Left renal cortex interstitium (tissue), 4 donors: ENCODE measurements around the gene MRPS17. TPM values are rescaled to one million over a fixed set of nuclear protein-coding genes. Genes with fewer than 3 reads are reported as not detected.
A peak's percentile ranks its signal among the peaks of the same experiment; 100 is the strongest.
"Not testable (repeated sequence)": the region's sequence is repeated elsewhere in the genome, so short reads cannot be mapped to it uniquely, and the experiment has no call there.

Experiments used
- DNase-seq, 4 donors: peaks; one replicate each; pipeline ENCODE4 v3.0.0-alpha.2; 2013; ENCODE audit warnings: low read depth in 4 of 4, low spot score in 2 of 4, missing footprints in 1 of 4
- polyA plus RNA-seq, 4 donors: library from polyadenylated mRNA; unstranded; fragments of 120-200 nt; gene quantifications; one replicate each; pipeline ENCODE4 v1.2.1, GENCODE V29; 2013; ENCODE audit not compliant: insufficient read length in 4 of 4

The MRPS17 gene
- 10 to 100 TPM; 15.8 to 21.2 (median 17.2) TPM for polyA plus RNA-seq

DNA sequence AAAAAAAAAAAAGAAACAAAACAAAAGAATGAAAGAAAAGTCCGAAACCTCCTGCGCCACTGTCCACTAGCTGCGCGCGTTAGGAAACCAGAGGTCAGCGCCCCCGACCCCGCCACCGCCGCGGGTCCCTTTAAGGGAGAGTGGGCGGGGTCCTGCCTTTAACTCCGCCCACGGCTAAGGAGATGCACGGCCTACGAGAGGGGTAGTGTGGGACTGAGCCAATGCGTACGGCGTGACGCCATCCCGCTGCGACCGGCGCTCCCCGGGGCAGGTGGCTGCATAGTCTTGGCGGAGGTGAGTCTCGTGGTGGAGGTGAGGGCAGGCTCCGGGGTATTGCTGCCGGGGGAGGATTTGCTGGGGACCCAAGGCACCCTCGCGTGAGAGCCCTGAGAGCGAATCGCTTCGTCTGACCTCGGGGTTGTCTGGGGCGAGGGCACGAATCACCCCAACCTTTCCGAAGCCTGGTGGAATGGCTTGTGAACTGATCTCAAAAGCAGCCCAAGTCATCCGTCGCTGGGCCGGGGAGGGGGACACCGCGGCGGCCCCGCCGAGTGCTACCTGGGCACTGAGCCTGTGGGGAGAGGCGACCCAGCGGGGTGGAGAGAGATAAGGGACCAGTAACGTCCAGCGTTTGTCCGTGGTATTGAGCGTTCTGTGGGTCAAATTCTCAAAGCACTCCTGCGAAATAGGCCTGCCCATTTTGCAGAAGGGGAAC lies at the start of gene MRPS17:
Gene MRPS17, plus strand, starts transcription at position 241 of the 715 bp plus-strand sequence. CDS start 1,319 bp downstream, outside the sequence.
- DNase-seq: peak; percentile 48 to 82 (median 70)

DNA sequence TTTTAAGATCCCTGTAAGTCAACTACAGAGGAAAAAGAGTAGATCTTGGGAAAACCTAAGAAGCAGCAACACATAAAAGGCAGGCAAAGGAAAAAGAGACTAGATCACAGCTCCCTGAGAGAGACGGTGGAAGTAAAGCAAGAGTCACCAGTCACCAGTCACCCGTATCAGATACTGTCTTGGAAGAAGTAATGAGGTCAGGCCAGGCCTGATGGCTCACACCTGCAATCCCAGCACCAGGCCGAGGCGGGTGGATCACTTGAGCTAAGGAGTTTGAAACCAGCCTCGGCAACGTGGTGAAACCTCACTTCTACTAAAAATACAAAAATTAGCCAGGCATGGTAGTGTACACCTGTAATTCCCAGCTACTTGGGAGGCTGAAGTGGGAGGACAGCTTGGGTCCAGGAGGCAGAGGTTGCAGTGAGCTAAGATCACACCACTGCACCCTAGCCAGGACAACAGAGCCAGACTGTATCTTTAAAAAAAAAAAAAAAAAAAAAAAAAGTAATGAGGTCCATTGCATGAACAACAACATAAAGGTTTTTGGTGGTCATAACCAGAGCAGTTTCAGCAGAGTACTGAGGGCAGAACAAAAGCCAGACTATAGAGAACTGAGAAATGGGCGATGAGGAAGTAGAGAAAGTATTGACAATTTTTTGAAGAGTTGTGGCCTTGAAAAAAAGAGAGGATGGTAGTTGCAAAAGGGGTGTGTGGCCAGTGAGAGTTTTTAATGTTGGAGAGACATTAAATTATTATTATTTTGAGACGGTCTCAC lies 47.5 kb upstream of the MRPS17 start:
- DNase-seq: no peak

DNA sequence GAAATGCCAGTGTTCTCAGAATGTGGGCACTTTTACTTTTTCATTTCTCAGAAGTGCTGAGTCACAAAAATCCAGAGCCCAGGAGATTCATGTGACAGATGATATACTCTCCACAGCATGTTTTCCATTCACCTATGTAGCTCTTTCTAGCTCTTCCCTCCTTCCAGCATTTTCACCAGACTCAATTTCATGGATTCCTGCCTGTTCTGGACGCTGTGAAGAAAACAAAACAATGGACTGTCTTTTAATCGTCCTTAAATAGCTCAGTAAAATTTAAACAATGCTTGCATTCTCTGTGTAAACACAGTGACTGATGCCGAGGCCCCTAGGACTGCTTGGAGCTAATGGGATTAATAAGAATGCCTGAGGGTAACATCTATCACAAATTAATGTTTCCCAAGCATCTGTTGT lies 38.9 kb upstream of the MRPS17 start:
- DNase-seq: no peak

DNA sequence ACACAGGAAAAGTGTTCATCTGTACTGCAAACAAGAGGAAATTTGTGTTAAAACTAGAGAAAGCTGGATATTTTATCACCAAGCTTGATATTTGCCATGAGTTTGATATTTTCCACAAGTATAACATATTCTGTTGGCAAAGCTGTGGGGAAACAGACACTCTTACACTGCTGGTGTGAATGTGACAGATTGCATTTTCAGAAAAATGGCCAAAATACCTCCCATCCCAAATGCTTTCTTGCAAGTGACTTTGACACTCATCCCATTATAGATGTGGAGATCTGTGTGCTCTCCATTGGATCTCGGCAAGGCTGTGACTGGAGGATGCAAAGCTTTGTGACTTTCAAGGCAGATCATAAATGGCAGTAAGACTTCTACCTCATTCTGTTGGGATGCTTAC lies 33.9 kb upstream of the MRPS17 start:
- DNase-seq: no peak

DNA sequence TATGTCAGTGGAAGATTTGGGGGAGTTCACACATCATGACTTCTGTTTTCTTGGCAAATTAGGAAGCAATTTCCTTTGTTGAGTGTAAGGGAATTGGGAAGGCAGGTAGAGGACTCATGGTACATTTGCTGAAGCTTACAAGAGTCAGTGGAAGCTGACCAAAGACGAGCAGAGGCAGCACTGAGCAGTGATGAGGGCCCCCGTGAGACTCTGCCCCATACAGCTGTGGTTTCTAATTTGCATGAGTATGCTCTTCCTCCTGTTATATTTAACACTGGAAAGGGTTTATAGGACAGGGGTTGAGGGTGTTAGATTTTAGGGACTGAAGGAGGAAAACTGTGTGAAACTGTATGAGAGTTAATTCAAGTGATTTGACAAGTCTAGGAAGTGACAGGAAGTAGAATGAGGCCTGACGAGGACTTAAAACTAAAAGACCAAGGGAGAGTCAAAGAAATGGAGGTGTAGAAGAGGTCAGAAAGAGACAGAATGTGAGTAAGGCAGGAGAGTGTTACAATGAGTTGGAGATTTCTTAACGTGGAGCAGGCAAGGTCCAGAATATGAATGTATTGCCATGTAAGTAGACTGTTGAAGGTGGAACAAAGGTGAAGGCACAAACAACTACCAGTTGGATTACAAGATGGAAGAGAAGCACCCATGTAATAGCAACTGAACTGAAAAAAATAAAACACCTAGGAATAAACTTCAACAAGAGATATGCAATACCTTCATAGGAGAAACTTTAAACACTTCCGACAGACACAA lies 23.5 kb upstream of the MRPS17 start:
- DNase-seq: no peak

DNA sequence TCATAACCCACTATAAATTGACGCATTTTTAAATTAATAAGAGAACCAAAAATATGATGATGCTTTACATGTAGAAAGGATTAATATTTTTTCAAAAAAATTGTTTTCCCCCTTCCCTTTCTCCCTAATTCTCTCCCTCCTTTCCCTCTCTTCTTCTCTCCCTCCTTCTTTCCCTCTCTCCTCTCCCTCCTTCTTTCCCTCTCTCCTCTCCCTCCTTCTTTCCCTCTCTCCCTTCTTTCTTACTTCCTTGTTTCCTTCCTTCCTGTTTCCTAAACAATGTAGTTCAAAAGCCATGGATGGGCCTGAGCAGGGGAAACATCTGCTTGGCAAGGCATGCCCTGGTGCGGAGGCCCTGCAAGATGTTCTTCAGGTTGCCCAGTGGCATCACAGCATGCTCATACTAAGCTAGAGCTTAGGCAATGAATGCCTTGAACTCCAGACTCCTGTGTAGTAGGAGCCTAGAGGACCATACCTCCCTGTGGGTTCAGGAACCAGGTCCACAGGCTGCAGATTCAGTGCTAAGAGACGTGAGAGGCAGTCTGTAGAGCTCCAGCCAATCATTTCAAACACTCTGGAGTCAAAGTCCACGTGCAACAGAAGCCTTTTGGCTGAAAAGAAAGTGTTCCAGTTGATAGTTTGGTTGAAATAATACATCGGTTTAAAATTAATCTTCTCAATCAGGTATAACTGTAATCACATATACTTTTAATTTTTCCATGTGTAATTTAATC lies 20.1 kb upstream of the MRPS17 start:
- DNase-seq: no peak

DNA sequence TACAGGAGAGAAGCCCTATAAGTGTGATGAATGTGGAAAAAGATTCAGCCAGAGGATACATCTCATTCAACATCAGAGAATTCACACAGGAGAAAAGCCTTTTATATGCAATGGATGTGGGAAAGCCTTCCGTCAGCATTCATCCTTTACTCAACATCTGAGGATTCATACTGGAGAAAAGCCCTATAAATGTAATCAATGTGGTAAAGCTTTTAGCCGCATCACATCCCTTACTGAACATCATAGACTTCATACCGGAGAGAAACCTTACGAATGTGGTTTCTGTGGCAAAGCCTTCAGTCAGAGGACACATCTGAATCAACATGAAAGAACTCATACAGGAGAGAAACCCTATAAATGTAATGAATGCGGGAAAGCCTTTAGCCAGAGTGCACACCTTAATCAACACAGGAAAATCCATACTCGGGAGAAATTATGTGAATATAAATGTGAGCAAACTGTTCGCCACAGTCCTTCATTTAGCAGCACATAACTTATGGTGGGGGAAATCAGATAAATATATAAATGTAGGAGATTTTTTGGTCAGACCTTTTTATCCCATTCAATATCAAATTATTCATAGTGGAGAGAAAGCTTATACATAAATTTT lies 12.1 kb upstream of the MRPS17 start:
- DNase-seq: no peak

DNA sequence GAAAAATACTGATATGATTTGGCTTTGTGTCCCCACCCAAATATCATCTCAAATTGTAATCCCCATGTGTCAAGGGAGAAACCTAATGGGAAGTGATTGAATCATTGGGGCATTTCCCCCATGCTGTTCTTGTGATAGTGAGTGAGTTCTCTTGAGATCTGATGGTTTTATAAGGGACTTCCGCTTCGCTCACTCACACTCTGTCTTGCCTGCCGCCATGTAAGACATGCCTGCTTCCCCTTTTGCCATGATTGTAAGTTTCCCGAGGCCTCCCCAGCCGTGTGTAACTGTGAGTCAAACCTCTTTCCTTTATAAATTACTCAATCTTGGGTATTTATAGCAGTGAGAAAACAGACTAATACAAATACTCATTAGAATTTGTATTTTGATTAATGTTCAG lies 5.1 kb upstream of the MRPS17 start:
- DNase-seq: no peak

DNA sequence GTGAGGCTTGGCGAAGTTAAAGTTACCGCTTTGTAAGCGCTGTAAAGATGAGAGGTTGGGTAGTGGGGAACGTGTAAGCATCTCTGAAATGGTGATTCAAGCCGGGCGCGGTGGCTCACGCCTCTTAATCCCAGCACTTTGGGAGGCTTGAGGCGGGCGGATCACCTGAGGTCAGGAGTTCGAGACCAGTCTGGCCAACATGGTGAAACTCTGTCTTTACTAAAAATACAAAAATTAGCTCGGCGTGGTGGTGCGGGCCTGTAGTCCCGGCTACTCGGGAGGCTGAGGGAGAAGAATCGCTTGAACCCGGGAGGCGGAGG lies 635 bp downstream of the MRPS17 start:
- DNase-seq: not testable (repeated sequence)

DNA sequence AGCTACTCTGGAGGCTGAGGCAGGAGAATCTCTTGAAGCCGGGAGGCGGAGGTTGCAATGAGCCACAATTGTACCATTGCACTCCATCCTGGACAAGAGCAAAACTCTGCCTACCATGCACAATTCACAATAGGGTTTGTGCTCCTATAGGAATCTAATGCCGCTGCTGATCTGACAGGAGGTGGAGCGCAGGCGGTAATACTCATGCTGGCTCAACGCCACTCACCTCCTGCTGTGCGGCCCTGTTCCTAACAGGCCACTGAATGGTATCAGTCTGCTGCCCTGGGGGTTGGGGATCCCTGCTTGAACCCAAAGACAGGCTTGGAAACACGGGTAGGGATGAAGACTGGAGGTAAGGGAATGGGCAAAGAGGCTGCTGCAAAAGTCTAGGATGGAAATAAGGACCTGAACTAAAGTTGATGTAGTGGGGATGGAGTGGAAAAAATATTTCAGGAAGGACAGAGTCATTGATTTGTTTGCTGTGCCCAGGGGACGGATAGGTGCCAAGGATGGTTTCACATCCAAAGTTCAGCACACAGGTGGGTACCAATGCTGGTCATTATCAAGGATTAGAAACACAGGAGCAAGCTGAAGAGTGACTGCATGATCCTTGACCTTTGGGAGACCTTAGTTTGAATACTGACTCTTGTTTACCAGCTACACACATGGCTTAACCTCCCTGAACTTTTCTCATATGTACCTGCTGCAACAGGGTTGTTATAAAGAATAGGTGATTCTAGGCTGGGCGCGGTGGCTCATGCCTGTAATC lies 2.2 kb downstream of the MRPS17 start:
- DNase-seq: no peak

DNA sequence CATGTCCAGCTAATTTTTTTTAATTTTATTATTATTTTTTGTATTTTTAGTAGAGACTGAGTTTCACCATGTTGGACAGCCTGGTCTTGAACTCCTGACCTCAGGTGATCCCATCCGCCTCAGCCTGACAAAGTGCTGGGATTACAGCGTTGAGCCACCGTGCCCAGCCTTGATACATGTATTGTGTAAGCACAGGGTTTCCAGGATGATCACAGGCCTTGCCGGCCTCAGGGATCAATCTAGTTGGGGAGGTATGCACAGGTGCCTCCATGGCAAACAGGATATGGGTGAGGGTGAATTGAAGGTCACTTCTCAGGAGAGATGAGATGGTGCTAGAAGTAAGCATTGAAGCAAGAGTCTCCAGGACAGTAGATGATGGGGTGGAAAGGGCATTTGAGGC lies 5.5 kb downstream of the MRPS17 start:
- no peak for DNase-seq

DNA sequence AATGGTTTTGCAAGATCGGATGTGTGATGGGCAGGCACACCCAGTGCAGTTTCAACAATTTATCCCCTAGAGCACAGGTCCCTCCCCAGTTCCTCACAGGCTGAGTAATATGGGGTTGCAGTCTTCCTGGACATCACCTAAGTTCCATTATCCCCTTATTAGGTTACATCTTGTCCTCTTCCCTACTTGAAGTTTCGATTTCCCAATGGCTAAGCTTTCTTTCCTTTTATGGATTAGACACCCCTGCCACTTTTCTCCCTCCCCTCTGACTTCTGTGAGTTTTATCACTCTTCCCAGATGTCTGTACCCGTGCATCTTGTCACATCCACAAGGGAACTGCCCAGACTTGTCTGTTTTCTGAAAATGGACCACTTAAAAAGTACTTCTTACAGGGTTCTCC lies 10.3 kb downstream of the MRPS17 start:
- no peak for DNase-seq

DNA sequence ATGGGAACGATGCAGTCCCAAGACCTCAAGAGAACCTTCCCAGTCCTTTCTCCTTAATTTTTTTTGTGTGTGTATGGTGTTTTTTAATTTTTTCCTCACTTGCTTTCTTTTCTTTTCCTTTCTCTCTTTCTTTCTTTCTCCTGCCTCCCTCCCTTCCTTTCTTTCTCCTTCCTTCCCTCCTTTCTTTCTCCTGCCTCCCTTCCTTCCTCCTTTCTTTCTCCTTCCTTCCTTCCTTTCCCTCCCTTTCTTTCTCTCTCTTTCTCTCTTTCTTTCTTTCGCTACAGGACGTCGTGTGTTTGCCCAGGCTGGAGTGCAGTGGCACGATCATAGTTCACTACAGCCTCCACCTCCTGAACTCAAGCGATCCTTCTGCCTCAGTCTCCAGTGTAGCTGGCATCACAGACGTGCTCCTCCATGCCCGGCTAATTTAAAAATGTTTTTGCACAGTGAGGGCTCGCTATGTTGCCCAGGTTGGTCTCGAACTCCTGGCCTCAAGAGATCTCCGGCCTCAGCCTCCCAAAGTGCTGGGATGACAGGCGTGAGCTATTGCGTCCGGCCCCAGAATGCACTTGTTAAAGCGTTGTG lies 12.0 kb downstream of the MRPS17 start:
- no peak for DNase-seq

DNA sequence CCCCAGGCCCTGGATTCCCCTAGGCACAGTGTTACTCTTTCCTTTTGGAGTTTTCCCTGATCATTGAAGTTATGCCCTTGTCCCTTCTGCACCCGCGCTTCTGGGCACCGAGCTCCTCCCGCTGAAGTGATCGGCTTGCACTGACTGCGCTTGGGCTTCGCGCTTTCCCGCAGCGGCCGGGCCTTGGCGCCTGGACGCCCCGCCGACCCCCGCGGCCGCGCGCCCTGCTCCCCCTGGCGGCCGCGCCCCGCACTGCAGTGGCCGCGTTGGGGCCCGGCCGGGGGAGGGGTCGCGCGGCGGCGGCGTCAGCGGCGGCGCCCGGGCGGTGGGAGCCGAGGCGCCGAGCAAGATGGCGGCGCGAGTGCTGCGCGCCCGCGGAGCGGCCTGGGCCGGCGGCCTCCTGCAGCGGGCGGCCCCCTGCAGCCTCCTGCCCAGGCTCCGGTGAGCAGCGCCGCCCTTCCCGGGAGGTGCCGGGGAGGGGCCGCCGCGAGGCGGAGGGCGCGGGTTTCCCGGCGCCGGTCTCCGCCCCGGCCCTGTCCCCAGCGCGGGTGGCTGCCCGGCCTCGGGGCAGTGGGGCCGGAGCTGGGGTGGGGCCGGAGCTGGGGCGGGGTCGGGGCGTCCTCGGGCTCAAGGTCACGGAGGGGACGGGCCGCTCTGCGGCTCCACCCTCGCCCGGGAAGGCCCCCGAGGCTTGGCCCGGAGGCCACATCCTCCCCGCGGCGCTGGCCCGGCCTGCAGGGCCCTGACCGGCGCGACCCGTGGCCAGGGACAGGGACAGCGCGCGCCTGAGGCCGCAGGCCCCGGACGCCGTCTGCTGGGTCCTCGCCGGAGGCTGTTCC lies 12.8 kb downstream of the MRPS17 start, which contains the start of gene NIPSNAP2:
Gene NIPSNAP2, plus strand, starts transcription at position 325 of the 839 bp plus-strand sequence. Its CDS starts 25 bp downstream, at position 350.
- peak in 2 of 4 donors; percentile 24 to 55 for DNase-seq

DNA sequence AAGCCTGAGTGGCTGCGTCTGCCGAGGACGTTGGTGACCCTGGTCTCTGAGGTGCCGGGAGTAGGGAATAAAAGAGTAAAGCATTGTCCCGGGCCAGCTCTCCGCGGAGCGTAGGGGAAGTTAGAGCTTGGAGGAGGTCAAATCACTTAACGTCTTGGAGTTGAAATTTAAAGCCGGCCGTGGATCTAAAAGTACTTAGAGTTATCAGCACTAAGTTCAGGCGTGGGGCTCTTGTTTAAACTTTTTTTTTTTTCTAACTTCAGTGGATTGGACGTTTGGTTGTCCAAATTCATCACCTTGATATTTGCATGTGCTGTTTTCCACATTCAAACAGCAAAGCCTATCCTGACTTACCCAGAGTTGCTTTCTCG lies 13.4 kb downstream of the MRPS17 start:
- peak in 3 of 4 donors; percentile 27 to 41 (median 35) for DNase-seq

DNA sequence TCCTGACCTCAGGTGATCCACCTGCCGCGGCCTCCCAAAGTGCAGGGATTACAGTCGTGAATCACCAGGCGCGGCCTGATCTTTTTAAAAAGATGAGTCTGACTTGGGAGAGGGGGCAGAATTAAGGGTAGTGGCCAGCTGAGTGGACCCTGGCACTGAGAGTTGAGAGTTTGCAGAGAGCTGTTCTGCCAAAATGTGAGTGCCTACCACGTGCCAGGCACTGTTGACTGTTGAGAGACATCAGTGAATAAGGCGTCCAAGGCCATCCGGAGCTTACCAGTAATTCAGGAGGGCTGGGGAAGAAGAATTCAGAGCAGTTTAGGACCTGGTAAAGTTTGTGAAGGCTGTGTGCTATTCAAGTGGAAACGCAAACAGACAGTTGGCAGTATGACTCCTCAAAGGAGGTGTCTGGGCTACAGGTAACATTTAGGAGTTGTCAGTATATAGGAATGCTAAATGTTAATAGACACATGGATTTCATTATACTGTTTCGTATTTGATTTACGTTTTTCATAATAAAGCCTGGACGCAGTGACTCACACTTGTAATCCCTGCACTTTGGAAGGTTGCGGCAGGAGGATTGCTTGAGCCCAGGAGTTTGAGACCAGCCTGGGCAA lies 14.2 kb downstream of the MRPS17 start:
- no peak for DNase-seq

DNA sequence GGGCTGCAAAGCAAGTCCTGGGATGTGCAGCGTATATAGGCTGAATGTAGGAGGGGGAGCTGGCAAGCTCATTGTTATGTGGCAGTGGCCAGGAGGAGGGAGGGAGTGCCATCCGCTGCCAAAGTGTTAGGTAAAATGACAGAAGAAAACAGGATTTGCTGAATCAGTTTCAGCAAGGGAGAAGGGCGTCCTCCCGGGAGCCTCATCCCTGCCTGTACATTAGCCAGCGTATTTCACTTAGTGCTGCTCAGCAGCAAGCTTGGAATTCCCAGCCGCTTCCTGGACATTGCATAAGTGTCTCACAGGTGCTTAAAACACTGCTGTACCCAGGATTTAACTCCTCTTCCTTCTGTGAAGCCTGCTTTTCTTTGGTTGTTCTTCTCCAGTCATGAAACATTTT lies 15.2 kb downstream of the MRPS17 start:
- DNase-seq: no peak

DNA sequence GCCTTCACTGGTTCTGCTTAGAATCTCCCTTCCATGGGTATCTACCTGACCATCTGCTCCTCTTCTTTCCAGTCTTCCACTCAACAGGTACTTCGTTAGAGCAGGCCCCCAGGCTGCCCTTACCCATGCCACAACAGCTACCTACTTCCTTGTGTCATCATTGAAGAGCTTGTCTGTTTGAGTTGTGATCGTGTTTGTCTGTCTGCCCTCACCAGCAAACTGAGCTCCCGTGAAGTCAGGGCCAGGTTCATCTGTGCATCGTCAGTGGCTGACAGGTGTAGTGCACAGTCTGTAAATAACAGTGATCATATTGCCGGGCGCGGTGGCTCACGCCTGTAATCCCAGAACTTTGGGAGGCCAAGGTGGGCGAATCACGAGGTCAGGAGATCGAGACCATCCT lies 17.7 kb downstream of the MRPS17 start:
- DNase-seq: no peak
